Measurements from ENCODE around the gene COPS9. TPM values are rescaled to one million over a fixed set of nuclear protein-coding genes. Genes with fewer than 3 reads are reported as not detected.

COPS9 gene
- 107 and 123 TPM in 2 replicates for total RNA-seq (2014; rRNA removed; shearing (Covaris generic))

- DNase-seq (ENCODE audit: low read depth), result peak; percentile 74
Observed at GRCh38 chr2:240136013-240136670, at the start of gene COPS9. Gene COPS9 (minus strand): TSS chr2:240136305. CDS start chr2:240136284, 21 bp downstream.

- no peak for DNase-seq (ENCODE audit: low read depth)
Observed at GRCh38 chr2:240184656-240185055, 48.6 kb upstream of the COPS9 start.

- DNase-seq (ENCODE audit: low read depth), result no peak
Observed at GRCh38 chr2:240183875-240184590, 47.9 kb upstream of the COPS9 start.

GRCh38 chr2:240183006-240183874 lies 47.1 kb upstream of the COPS9 start:
- no peak for DNase-seq (ENCODE audit: low read depth)

- no peak for DNase-seq (ENCODE audit: low read depth)
Observed at GRCh38 chr2:240182476-240182875, 46.4 kb upstream of the COPS9 start.

- no peak for DNase-seq (ENCODE audit: low read depth)
Observed at GRCh38 chr2:240182001-240182400, 45.9 kb upstream of the COPS9 start.

GRCh38 chr2:240179941-240180666 lies 44.0 kb upstream of the COPS9 start:
- DNase-seq (ENCODE audit: low read depth), result no peak

GRCh38 chr2:240179186-240179815 lies 43.2 kb upstream of the COPS9 start:
- DNase-seq (ENCODE audit: low read depth), result no peak

GRCh38 chr2:240178564-240178963 lies 42.5 kb upstream of the COPS9 start:
- DNase-seq (ENCODE audit: low read depth), result no peak

GRCh38 chr2:240174496-240174895 lies 38.4 kb upstream of the COPS9 start:
- DNase-seq (ENCODE audit: low read depth), result no peak

- no peak for DNase-seq (ENCODE audit: low read depth)
Observed at GRCh38 chr2:240172071-240172895, 36.2 kb upstream of the COPS9 start.

- no peak for DNase-seq (ENCODE audit: low read depth)
Observed at GRCh38 chr2:240170883-240171282, 34.8 kb upstream of the COPS9 start.

- DNase-seq (ENCODE audit: low read depth), result peak; percentile 49
Observed at GRCh38 chr2:240170354-240170735, 34.2 kb upstream of the COPS9 start.

- DNase-seq (ENCODE audit: low read depth), result no peak
Observed at GRCh38 chr2:240169486-240170353, 33.6 kb upstream of the COPS9 start.

GRCh38 chr2:240168546-240169361 lies 32.6 kb upstream of the COPS9 start:
- DNase-seq (ENCODE audit: low read depth), result no peak

GRCh38 chr2:240168041-240168440 lies 31.9 kb upstream of the COPS9 start:
- no peak for DNase-seq (ENCODE audit: low read depth)

GRCh38 chr2:240167588-240167880 lies 31.4 kb upstream of the COPS9 start:
- no peak for DNase-seq (ENCODE audit: low read depth)

GRCh38 chr2:240166761-240167587 lies 30.9 kb upstream of the COPS9 start:
- DNase-seq (ENCODE audit: low read depth), result no peak
